Chondrocyte (in vitro differentiated cells): ENCODE data around the gene ADSS1. TPM values are rescaled to one million over a fixed set of nuclear protein-coding genes. Genes with fewer than 3 reads are reported as not detected.

Experiments
- microRNA-seq: library from miRNA; unstranded; fragments of <30 nt; microRNA quantifications from one replicate; pipeline ENCODE4 v1.2.0, GENCODE V29; 2020; ENCODE audit warnings: borderline number of aligned reads
- total RNA-seq: library from RNA; stranded (reverse); gene quantifications from 3 replicates; pipeline ENCODE4 v1.2.1, GENCODE V29; 2021

The ADSS1 gene
- total RNA-seq, 1 donor from 2014 or later = 7.1 TPM

Small RNA genes within 50 kb of the gene (microRNA-seq; reads per million reads assigned to microRNA genes)
- gene MIR4710 = not detected

Other genes with a start within 250 kb of the ADSS1 start
- gene C14orf180, start 144.5 kb upstream of the ADSS1 start, total RNA-seq = not detected in 3 replicates
- gene TMEM179, start 119.5 kb upstream of the ADSS1 start, total RNA-seq = 0.54 to 1.2 TPM (median 0.75 TPM) in 3 replicates
- 117 to 152 TPM (median 121 TPM) in 3 replicates for gene INF2, start 34.6 kb upstream of the ADSS1 start, total RNA-seq
- 47.0 to 54.9 TPM (median 47.4 TPM) in 3 replicates for gene SIVA1, start 28.9 kb downstream of the ADSS1 start, total RNA-seq
- gene AKT1, start 71.5 kb downstream of the ADSS1 start, total RNA-seq = 143 to 158 TPM (median 156 TPM) in 3 replicates
- 2.1 to 2.8 TPM (median 2.6 TPM) in 3 replicates for gene ZBTB42, start 76.9 kb downstream of the ADSS1 start, total RNA-seq
- 31.7 to 39.6 TPM (median 39.2 TPM) in 3 replicates for gene CEP170B, start 141.0 kb downstream of the ADSS1 start, total RNA-seq
- gene PLD4, start 200.7 kb downstream of the ADSS1 start, total RNA-seq = 0.07 to 0.10 TPM in 2 of 3 replicates, not detected in the other